Right cardiac atrium (tissue), 5 donors: ENCODE measurements around the gene ACADVL. TPM values are rescaled to one million over a fixed set of nuclear protein-coding genes. Genes with fewer than 3 reads are reported as not detected.
A peak's percentile ranks its signal among the peaks of the same experiment; 100 is the strongest.
"Not testable (repeated sequence)": the region's sequence is repeated elsewhere in the genome, so short reads cannot be mapped to it uniquely, and the experiment has no call there.

ENCODE experiments used
- ATAC-seq, 2 donors: fragments of 200-7000 bp; cut with Tn5 transposase; one replicate each; pipeline versions ENCODE4 v1.8.0 to v1.9.1; 2020; ENCODE audit warnings: moderate library complexity in 2 of 2, mild to moderate bottlenecking in 1 of 2
- DNase-seq, 3 donors: peaks; one replicate each; pipeline ENCODE4 v3.0.0-alpha.2; 2020
- H3K27ac ChIP-seq: one replicate; pipeline ENCODE4 v1.5.1; 2013; ENCODE audit warnings: mild to moderate bottlenecking, low read length, control low read depth, moderate library complexity
- H3K27me3 ChIP-seq: one replicate; pipeline ENCODE4 v1.6.1; 2013; ENCODE audit not compliant: control insufficient read depth, insufficient read depth
- H3K4me1 ChIP-seq: one replicate; pipeline ENCODE4 v1.6.1; 2013; ENCODE audit warnings: low read length; ENCODE audit not compliant: control insufficient read depth, insufficient read depth
- H3K4me3 ChIP-seq: one replicate; pipeline ENCODE4 v1.5.1; 2013; ENCODE audit warnings: low read length, control low read depth
- H3K9me3 ChIP-seq: one replicate; pipeline ENCODE4 v1.6.1; 2013; ENCODE audit warnings: low read length; ENCODE audit not compliant: control insufficient read depth
- WGBS: extraction: QIAGEN DNeasy Blood & Tissue Kit; methylation state at CpG from one replicate; pipeline ENCODE4 v1.1.7; 2013; 5-methylcytosine and 5-hydroxymethylcytosine counted together
- intact Hi-C, 4 donors: fragments of 100-400 bp; cut with DNase I; formaldehyde crosslinking; loops; one replicate each; pipeline versions ENCODE4 v1.11.0 to v1.14.0; 2022 to 2023
- polyA plus RNA-seq: library from polyadenylated mRNA; stranded (reverse); fragments of 200-250 nt; gene quantifications from one replicate; pipeline ENCODE4 v1.2.3, GENCODE V29; 2013
- total RNA-seq, 4 donors: library from RNA; stranded (reverse); fragmentation: NEBNext Ultra II Directional; extraction: Animal tissue kit (Norgen Biotek cat#: 25700); gene quantifications; one replicate each; pipeline ENCODE4 v1.2.1, GENCODE V29; 2021
- donor health status: healthy with polysubstance abuse.
- donor health status: DM: no; HTN: yes; CAD: no.
- donor health status: DM: no; HTN: no; CAD: no.
- donor health status: DM: no; HTN: yes; CAD: no; lungs with severe emphysema.
- donor health status: DM: yes; HTN: yes; CAD: no.

ACADVL gene
- total and polyA plus RNA-seq, 5 donors = 896 to 1,154 (median 1,072) TPM

- ATAC-seq = peak; percentile 77
- no peaks in the 10 kb centered on the region for H3K9me3 ChIP-seq
- intact Hi-C loops = loop anchor here in 2 of 4 donors (5.0 kb wide), 2 partner anchors 125 to 130 kb away; no protein-coding TSS in a partner anchor
- no peaks in the 10 kb centered on the region for H3K4me1 ChIP-seq
- DNase-seq = peak; percentile 59 to 83 (median 81)
- H3K27ac ChIP-seq = no peak overlapping the region
- peak overlapping the region; percentile 29 for H3K4me3 ChIP-seq
- no peaks in the 10 kb centered on the region for H3K27me3 ChIP-seq
- WGBS = 3% methylated on average over 31 of the region's 31 CpGs
These were observed 42.4 kb upstream of the ACADVL start for GRCh38 chr17:7177191-7177953.

GRCh38 chr17:7177954-7178477 lies 41.7 kb upstream of the ACADVL start:
- H3K9me3 ChIP-seq = no peaks in the 10 kb centered on the region
- ATAC-seq (peak; percentile 11 to 20), DNase-seq (peak in 1 of 3 donors; percentile 60)
- H3K27ac ChIP-seq = no peak overlapping the region
- 5% methylated on average over 18 of the region's 18 CpGs for whole genome bisulfite sequencing
- intact Hi-C loops = loop anchor here in 2 of 4 donors (5.0 kb wide), 2 partner anchors 126 to 131 kb away; no protein-coding TSS in a partner anchor
- peak overlapping the region; percentile 29 for H3K4me3 ChIP-seq
- no peaks in the 10 kb centered on the region for H3K27me3 ChIP-seq
- H3K4me1 ChIP-seq = no peaks in the 10 kb centered on the region

GRCh38 chr17:7178973-7179316 lies 40.8 kb upstream of the ACADVL start:
- intact Hi-C loops = loop anchor here in 2 of 4 donors (5.0 kb wide), 2 partner anchors 127 to 132 kb away; no protein-coding TSS in a partner anchor
- Histone ChIP-seq H3K27ac (no peak overlapping the region), H3K4me3 (no peak overlapping the region), H3K9me3 (no peaks in the 10 kb centered on the region), H3K27me3 (no peaks in the 10 kb centered on the region), H3K4me1 (no peaks in the 10 kb centered on the region)
- DNase-seq (no peak), ATAC-seq (no peak)
- 80% methylated on average over 11 of the region's 11 CpGs for WGBS

- no peak within 1 kb of the TSS for H3K27ac ChIP-seq
- no peaks in the 10 kb centered on the region for H3K4me1 ChIP-seq
- no peaks in the 10 kb centered on the region for H3K9me3 ChIP-seq
- no peak within 1 kb of the TSS for H3K4me3 ChIP-seq
- H3K27me3 ChIP-seq = no peaks in the 10 kb centered on the region
- 55% methylated on average over 20 of the region's 20 CpGs for WGBS
- no peak for ATAC-seq
- DNase-seq = no peak
- intact Hi-C loops = loop anchor here in 2 of 4 donors (5.0 kb wide), 2 partner anchors 127 to 132 kb away; no protein-coding TSS in a partner anchor
These were observed 40.2 kb upstream of the ACADVL start, which contains the start of gene ASGR1 for GRCh38 chr17:7179317-7180254. TSS of gene ASGR1 (minus strand) at chr17:7179370. CDS start at chr17:7178563, 807 bp downstream.

- 100% methylated on average over 2 of the region's 2 CpGs for WGBS
- H3K27ac ChIP-seq, DNase-seq, H3K4me3 ChIP-seq, H3K9me3 ChIP-seq, intact Hi-C loops, H3K27me3 ChIP-seq, ATAC-seq, H3K4me1 ChIP-seq: not testable (repeated sequence)
These were observed 37.6 kb upstream of the ACADVL start for GRCh38 chr17:7182101-7182500.

- DNase-seq (no peak), ATAC-seq (no peak)
- WGBS = 85% methylated on average over 7 of the region's 7 CpGs
- H3K4me3 ChIP-seq = no peak overlapping the region
- H3K27me3 ChIP-seq = no peaks in the 10 kb centered on the region
- no peaks in the 10 kb centered on the region for H3K9me3 ChIP-seq
- no peaks in the 10 kb centered on the region for H3K4me1 ChIP-seq
- H3K27ac ChIP-seq = no peak overlapping the region
- intact Hi-C loops = no loop called here
These were observed 36.2 kb upstream of the ACADVL start for GRCh38 chr17:7183433-7184090.

- Histone ChIP-seq H3K27ac (no peak overlapping the region), H3K4me1 (no peaks in the 10 kb centered on the region), H3K4me3 (no peak overlapping the region), H3K27me3 (no peaks in the 10 kb centered on the region), H3K9me3 (no peaks in the 10 kb centered on the region)
- 78% methylated on average over 14 of the region's 14 CpGs for WGBS
- peak in 2 of 3 donors; percentile 72 to 73 for DNase-seq
- intact Hi-C loops = no loop called here
- peak in 1 of 2 donors; percentile 47 for ATAC-seq
These were observed 35.6 kb upstream of the ACADVL start for GRCh38 chr17:7184091-7184488.

GRCh38 chr17:7184647-7185046 lies 35.1 kb upstream of the ACADVL start:
- ATAC-seq (no peak), DNase-seq (no peak)
- Histone ChIP-seq H3K4me3 (no peak overlapping the region), H3K27me3 (no peaks in the 10 kb centered on the region), H3K4me1 (no peaks in the 10 kb centered on the region), H3K27ac (no peak overlapping the region), H3K9me3 (no peaks in the 10 kb centered on the region)
- intact Hi-C loops = no loop called here
- WGBS = 87% methylated on average over 6 of the region's 6 CpGs

GRCh38 chr17:7186241-7186640 lies 33.5 kb upstream of the ACADVL start:
- intact Hi-C loops = no loop called here
- Histone ChIP-seq H3K4me1 (no peaks in the 10 kb centered on the region), H3K4me3 (no peak overlapping the region), H3K27ac (no peak overlapping the region), H3K9me3 (no peaks in the 10 kb centered on the region), H3K27me3 (no peaks in the 10 kb centered on the region)
- DNase-seq (peak in 1 of 3 donors; percentile 42), ATAC-seq (peak; percentile 11 to 17)
- WGBS = 56% methylated on average over 7 of the region's 7 CpGs

GRCh38 chr17:7190276-7190917 lies 29.3 kb upstream of the ACADVL start:
- intact Hi-C loops = no loop called here
- H3K4me3 ChIP-seq = no peak overlapping the region
- no peak for ATAC-seq

More at GRCh38 chr17:7190276-7190917, 29.3 kb upstream of the ACADVL start:
- Histone ChIP-seq H3K4me1 (no peaks in the 10 kb centered on the region), H3K27ac (no peak overlapping the region), H3K27me3 (no peaks in the 10 kb centered on the region), H3K9me3 (no peaks in the 10 kb centered on the region)
- peak in 1 of 3 donors; percentile 60 for DNase-seq
- WGBS = 88% methylated on average over 14 of the region's 14 CpGs
